SKM-1 treated with dmso at 0.1 percent for 144 hours (cell line): ENCODE data around the gene PNLIPRP2.

Source experiments
- DNase-seq: peaks from one replicate; lab custom pipeline; 2025; ENCODE audit not compliant: unreplicated experiment; lab: John Stamatoyannopoulos, UW

PNLIPRP2 gene

GRCh38 chr10:116679351-116679750 lies 58.6 kb downstream of the PNLIPRP2 start:
- no peak for DNase-seq

- DNase-seq, result no peak
These were observed 62.4 kb downstream of the PNLIPRP2 start for GRCh38 chr10:116683166-116683565.

- DNase-seq, result no peak
These were observed 63.1 kb downstream of the PNLIPRP2 start for GRCh38 chr10:116683821-116684220.

- no peak for DNase-seq
These were observed 64.0 kb downstream of the PNLIPRP2 start for GRCh38 chr10:116684781-116685180.

GRCh38 chr10:116685807-116686206 lies 65.1 kb downstream of the PNLIPRP2 start:
- DNase-seq, result no peak

GRCh38 chr10:116686632-116687031 lies 65.9 kb downstream of the PNLIPRP2 start:
- no peak for DNase-seq

- no peak for DNase-seq
These were observed 66.9 kb downstream of the PNLIPRP2 start for GRCh38 chr10:116687633-116688032.

GRCh38 chr10:116688241-116688711 lies 67.5 kb downstream of the PNLIPRP2 start:
- no peak for DNase-seq

GRCh38 chr10:116688741-116689495 lies 68.2 kb downstream of the PNLIPRP2 start:
- no peak for DNase-seq

- no peak for DNase-seq
These were observed 69.0 kb downstream of the PNLIPRP2 start for GRCh38 chr10:116689744-116690143.

- no peak for DNase-seq
These were observed 69.9 kb downstream of the PNLIPRP2 start for GRCh38 chr10:116690356-116691322.

- no peak for DNase-seq
These were observed 70.9 kb downstream of the PNLIPRP2 start for GRCh38 chr10:116691635-116692034.

GRCh38 chr10:116692225-116692624 lies 71.5 kb downstream of the PNLIPRP2 start:
- DNase-seq, result no peak

GRCh38 chr10:116694243-116694926 lies 73.6 kb downstream of the PNLIPRP2 start:
- DNase-seq, result no peak
